Measurements from ENCODE around the gene FAM177B. TPM values are rescaled to one million over a fixed set of nuclear protein-coding genes. Genes with fewer than 3 reads are reported as not detected.

FAM177B gene
- total and polyA plus RNA-seq, 2 experiments from 2014 or later, result not detected

GRCh38 chr1:222706815-222707214 is 30.2 kb upstream of the FAM177B start:
- no peak for TF ChIP-seq ZNF114 (CRISPR knock-in tag; IDR thresholded peaks at IDR 0.05)
- TF ChIP-seq ZNF331 (CRISPR knock-in tag; IDR thresholded peaks at IDR 0.05; ENCODE audit: low read depth), result no peak
- no peak for TF ChIP-seq NANOG (IDR thresholded peaks at IDR 0.05; ENCODE audit: borderline replicate concordance)
- TF ChIP-seq CTCF (conservative IDR thresholded peaks at IDR 0.05; ENCODE audit: low read depth in 2 of 2), result peak in 1 of 2 experiments; percentile 13; a peak in 1 of 4 replicates
- TF ChIP-seq POLR2AphosphoS5 (IDR thresholded peaks at IDR 0.05; ENCODE audit: low read depth), result no peak
- peaks cover 10% of the 10 kb centered on the region; the same call in 1 of the 2 replicates for H4K20me1 ChIP-seq (replicated peaks; ENCODE audit: insufficient read depth)
- no peak overlapping the region for H3K4me2 ChIP-seq
- H2AFZ ChIP-seq, result no peak overlapping the region
- H3K27me3 ChIP-seq (ENCODE audit: insufficient read depth), result no peaks in the 10 kb centered on the region
- ATAC-seq (no peak), DNase-seq (ENCODE audit: low spot score) (no peak)
- peaks cover 89% of the 10 kb centered on the region for H3K79me2 ChIP-seq (replicated peaks; ENCODE audit: insufficient read depth)
- H3K9me3 Mint-ChIP-seq, result peaks cover 5% of the 10 kb centered on the region; the same call in 2 of the 3 replicates
- H3K4me3 ChIP-seq, result no peak overlapping the region
- H3K27ac Mint-ChIP-seq, result no peak overlapping the region
- no peaks in the 10 kb centered on the region for H3K9me2 ChIP-seq (ENCODE audit: insufficient read depth)
- peaks cover 15% of the 10 kb centered on the region for H3K4me1 Mint-ChIP-seq
- no peak overlapping the region for H3K27ac ChIP-seq (ENCODE audit: low read depth)
- H3K4me3 Mint-ChIP-seq, result no peak overlapping the region
- peaks cover 8% of the 10 kb centered on the region for H3K27me3 Mint-ChIP-seq (ENCODE audit: insufficient read depth, low read depth, poor library complexity)
- H3K36me3 ChIP-seq (ENCODE audit: insufficient read depth), result peaks cover 4% of the 10 kb centered on the region; the same call in 1 of the 2 replicates
- peaks cover 47% of the 10 kb centered on the region for H3K36me3 Mint-ChIP-seq (ENCODE audit: low read depth)
- H3K4me1 ChIP-seq (ENCODE audit: insufficient read depth), result peaks cover 7% of the 10 kb centered on the region
- 0 out of 2 replicates have a peak, but pooled peaks cover 5% of the 10 kb centered on the region for H3F3A ChIP-seq (replicated peaks; ENCODE audit: low read depth)

GRCh38 chr1:222709700-222710153 is 27.3 kb upstream of the FAM177B start:
- Histone ChIP-seq H3K4me2 (peak overlapping the region; percentile 94), H3K27me3 (ENCODE audit: insufficient read depth) (no peaks in the 10 kb centered on the region), H3K4me3 (no peak overlapping the region), H3K79me2 (replicated peaks; ENCODE audit: insufficient read depth) (peaks cover 81% of the 10 kb centered on the region), H2AFZ (no peak overlapping the region), H3K27ac (ENCODE audit: low read depth) (no peak overlapping the region), H3K36me3 (ENCODE audit: insufficient read depth) (no peaks in the 10 kb centered on the region), H3K4me1 (ENCODE audit: insufficient read depth) (peaks cover 10% of the 10 kb centered on the region), H4K20me1 (replicated peaks; ENCODE audit: insufficient read depth) (peaks cover 5% of the 10 kb centered on the region; the same call in 1 of the 2 replicates), H3K9me2 (ENCODE audit: insufficient read depth) (no peaks in the 10 kb centered on the region), H3F3A (replicated peaks; ENCODE audit: low read depth) (0 out of 2 replicates have a peak, but pooled peaks cover 8% of the 10 kb centered on the region)
- Mint-ChIP-seq H3K4me3 (peak overlapping the region; percentile 93), H3K36me3 (ENCODE audit: low read depth) (peaks cover 29% of the 10 kb centered on the region), H3K27ac (no peak overlapping the region), H3K4me1 (peaks cover 18% of the 10 kb centered on the region), H3K27me3 (ENCODE audit: insufficient read depth, low read depth, poor library complexity) (peaks cover 19% of the 10 kb centered on the region), H3K9me3 (no peaks in the 10 kb centered on the region)
- TF ChIP-seq EZH2 (IDR thresholded peaks at IDR 0.05; ENCODE audit: low read depth, unreplicated experiment), result no peak
- ATAC-seq, result no peak
- no peak for DNase-seq (ENCODE audit: low spot score)

Measured in GM23338 (cell line).